Ovary (tissue), 9 donors: ENCODE results near the gene FGF12. TPM values are rescaled to one million over a fixed set of nuclear protein-coding genes. Genes with fewer than 3 reads are reported as not detected.

Experiments
- DNase-seq, 5 donors: peaks; one replicate each; pipeline ENCODE4 v3.0.0-alpha.2; 2019 to 2020
- H3K27ac ChIP-seq, 2 donors: fragments of 200-600 bp; one replicate each; pipeline versions ENCODE4 v1.5.1 to v1.8.0; 2019 to 2022
- H3K27me3 ChIP-seq: fragments of 200-600 bp; one replicate; pipeline ENCODE4 v1.8.0; 2022
- H3K36me3 ChIP-seq: fragments of 200-600 bp; sonication (generic); one replicate; pipeline ENCODE4 v1.5.1; 2019
- H3K4me1 ChIP-seq: one replicate; pipeline ENCODE4 v1.8.1; 2013; ENCODE audit warnings: mild to moderate bottlenecking, moderate library complexity; ENCODE audit not compliant: insufficient read depth
- H3K4me3 ChIP-seq: fragments of 200-600 bp; sonication (generic); one replicate; pipeline ENCODE4 v1.5.1; 2017
- H3K9me3 ChIP-seq, 2 donors: fragments of 200-600 bp in 1 of 2; sonication (generic) in 1 of 2; one replicate each; pipeline versions ENCODE4 v1.5.1 to v1.8.1; 2013 to 2019; ENCODE audit warnings: mild to moderate bottlenecking in 1 of 2, moderate library complexity in 1 of 2
- CTCF ChIP-seq, 3 donors: fragments of 450-650 bp in 2 of 3; fragments of 200-600 bp in 1 of 3; IDR thresholded peaks; one replicate each; pipeline versions ENCODE4 v1.5.1 to v1.8.0; 2016 to 2022; ENCODE audit warnings: antibody characterized with exemption in 3 of 3, mild to moderate bottlenecking in 1 of 3
- EP300 ChIP-seq: sonication (generic); formaldehyde crosslinking; IDR thresholded peaks from one replicate; pipeline ENCODE4 v1.6.1; 2017; ENCODE audit warnings: antibody characterized with exemption
- POLR2A ChIP-seq: fragments of 450-650 bp; IDR thresholded peaks from one replicate; pipeline ENCODE4 v1.6.1; 2017; ENCODE audit warnings: antibody characterized with exemption, mild to moderate bottlenecking, moderate library complexity
- WGBS, 3 donors: extraction: QIAGEN DNeasy Blood & Tissue Kit in 1 of 3; methylation state at CpG; one replicate each; pipeline versions ENCODE4 v1.1.5 to v1.1.7; 2013 to 2017; 5-methylcytosine and 5-hydroxymethylcytosine counted together
- intact Hi-C, 4 donors: fragments of 100-400 bp; cut with DNase I; formaldehyde crosslinking; loops; one replicate each; pipeline versions ENCODE4 v1.11.0 to v1.15.1; 2022 to 2023
- polyA plus RNA-seq, 2 donors: library from polyadenylated mRNA; stranded (reverse); fragments of 200-250 nt in 1 of 2; fragments of 350-450 nt in 1 of 2; fragmentation: Illumina TruSeq in 1 of 2; extraction: RNeasy Lipid Tissue Mini Kit (QIAGEN cat#74804) in 1 of 2; gene quantifications; one replicate each; pipeline ENCODE4 v1.2.3, GENCODE V29; 2013 to 2014
- total RNA-seq, 7 donors: library from RNA; depleted of rRNA in 2 of 7; stranded (reverse); fragments of >200 nt in 2 of 7; fragmentation: NEBNext Ultra II Directional in 3 of 7; extraction: Animal tissue kit (Norgen Biotek cat#: 25700) in 3 of 7; gene quantifications; one replicate each; pipeline versions ENCODE4 v1.1.0 to v1.2.4, GENCODE V29; 2016 to 2023
- donor health status: DM: no; HTN: no; CAD: no; lungs with moderate emphysema.
- donor health status: DM: no; HTN: no; CAD: no.
- donor health status: Bipolar disorder and iron deficiency.
- donor health status: DM: yes; HTN: yes; CAD: no.
- donor health status: DM: no; HTN: no; CAD: no.
- donor health status: DM: yes; HTN: yes; CAD: no.

The FGF12 gene
- total and polyA plus RNA-seq, 9 donors = 0.24 to 4.0 (median 1.7) TPM

- Histone ChIP-seq H3K4me1 (no peaks in the 10 kb centered on the region), H3K36me3 (no peaks in the 10 kb centered on the region), H3K27ac (no peak overlapping the region), H3K27me3 (no peaks in the 10 kb centered on the region), H3K4me3 (no peak overlapping the region), H3K9me3 (no peaks in the 10 kb centered on the region)
- intact Hi-C loops = no loop called here
- DNase-seq = no peak
- no peak for TF ChIP-seq CTCF (IDR thresholded peaks at IDR 0.05)
- no peak for TF ChIP-seq POLR2A
- no peak for TF ChIP-seq EP300
- WGBS, 3 donors = 72 to 98% (median 80%) methylated on average over 4 of the region's 4 CpGs
These were observed 334.4 kb downstream of the FGF12 start for GRCh38 chr3:192392986-192393385.

GRCh38 chr3:192382861-192383260 lies 344.5 kb downstream of the FGF12 start:
- Histone ChIP-seq H3K9me3 (no peaks in the 10 kb centered on the region), H3K36me3 (no peaks in the 10 kb centered on the region), H3K27me3 (no peaks in the 10 kb centered on the region), H3K4me3 (no peak overlapping the region), H3K4me1 (no peaks in the 10 kb centered on the region), H3K27ac (no peak overlapping the region)
- intact Hi-C loops = no loop called here
- 25 to 34% (median 27%) methylated on average over 2 of the region's 2 CpGs for WGBS, 3 donors
- DNase-seq = no peak
- TF ChIP-seq CTCF (IDR thresholded peaks at IDR 0.05) (no peak), POLR2A (no peak), EP300 (no peak)

- intact Hi-C loops = no loop called here
- no peak for DNase-seq
- Histone ChIP-seq H3K36me3 (no peaks in the 10 kb centered on the region), H3K27me3 (no peaks in the 10 kb centered on the region), H3K4me3 (no peak overlapping the region), H3K4me1 (no peaks in the 10 kb centered on the region), H3K27ac (no peak overlapping the region), H3K9me3 (no peaks in the 10 kb centered on the region)
- 91 to 96% (median 91%) methylated on average over 2 of the region's 2 CpGs for WGBS, 3 donors
- TF ChIP-seq EP300 (no peak), POLR2A (no peak), CTCF (IDR thresholded peaks at IDR 0.05) (no peak)
These were observed 353.8 kb downstream of the FGF12 start for GRCh38 chr3:192373586-192373985.

- no peaks in the 10 kb centered on the region for H3K27me3 ChIP-seq
- no peaks in the 10 kb centered on the region for H3K9me3 ChIP-seq
- no peak overlapping the region for H3K27ac ChIP-seq
- H3K36me3 ChIP-seq = no peaks in the 10 kb centered on the region
- H3K4me3 ChIP-seq = no peak overlapping the region
- TF ChIP-seq POLR2A (no peak), CTCF (IDR thresholded peaks at IDR 0.05) (no peak), EP300 (no peak)
- WGBS, 3 donors = 52 to 73% (median 71%) methylated on average over 6 of the region's 6 CpGs
- H3K4me1 ChIP-seq = no peaks in the 10 kb centered on the region
- intact Hi-C loops = no loop called here
- DNase-seq = no peak
These were observed 354.3 kb downstream of the FGF12 start for GRCh38 chr3:192373032-192373431.

- H3K9me3 ChIP-seq = no peaks in the 10 kb centered on the region
- no peaks in the 10 kb centered on the region for H3K27me3 ChIP-seq
- H3K4me1 ChIP-seq = no peaks in the 10 kb centered on the region
- WGBS, 3 donors = 56 to 59% (median 57%) methylated on average over 4 of the region's 4 CpGs
- no peaks in the 10 kb centered on the region for H3K36me3 ChIP-seq
- no peak for DNase-seq
- no peak overlapping the region for H3K27ac ChIP-seq
- no peak overlapping the region for H3K4me3 ChIP-seq
- intact Hi-C loops = no loop called here
- no peak for TF ChIP-seq EP300
- no peak for TF ChIP-seq CTCF (IDR thresholded peaks at IDR 0.05)
- no peak for TF ChIP-seq POLR2A
These were observed 354.7 kb downstream of the FGF12 start for GRCh38 chr3:192372616-192373015.
